ENCODE results near the gene RPS6KB1.
"Not testable (repeated sequence)": the region's sequence is repeated elsewhere in the genome, so short reads cannot be mapped to it uniquely, and the experiment has no call there.

Gene RPS6KB1

GRCh38 chr17:59888145-59888750, 4.7 kb upstream of the RPS6KB1 start:
- no peak for DNase-seq
- TF ChIP-seq POLR2A (IDR thresholded peaks at IDR 0.05; ENCODE audit: low read length), result no peak
- no peak for TF ChIP-seq GATA1 (IDR thresholded peaks at IDR 0.05; ENCODE audit: low read depth, low read length)

- DNase-seq, result peak in 1 of 2 experiments; percentile 29
- TF ChIP-seq GATA1 (IDR thresholded peaks at IDR 0.05; ENCODE audit: low read depth, low read length) (no peak), POLR2A (IDR thresholded peaks at IDR 0.05; ENCODE audit: low read length) (no peak)
These were observed 2.2 kb upstream of the RPS6KB1 start for GRCh38 chr17:59890720-59891119.

- DNase-seq, result no peak
- TF ChIP-seq GATA1 (IDR thresholded peaks at IDR 0.05; ENCODE audit: low read depth, low read length) (no peak), POLR2A (IDR thresholded peaks at IDR 0.05; ENCODE audit: low read length) (no peak)
These were observed 534 bp upstream of the RPS6KB1 start for GRCh38 chr17:59892251-59892923.

- no peak for DNase-seq
- no peak for TF ChIP-seq POLR2A (IDR thresholded peaks at IDR 0.05; ENCODE audit: low read length)
- TF ChIP-seq GATA1 (IDR thresholded peaks at IDR 0.05; ENCODE audit: low read depth, low read length), result no peak
These were observed 767 bp downstream of the RPS6KB1 start for GRCh38 chr17:59893676-59894100.

- DNase-seq, result no peak
- TF ChIP-seq GATA1 (IDR thresholded peaks at IDR 0.05; ENCODE audit: low read depth, low read length), result no peak
- TF ChIP-seq POLR2A (IDR thresholded peaks at IDR 0.05; ENCODE audit: low read length), result no peak
These were observed 4.2 kb downstream of the RPS6KB1 start for GRCh38 chr17:59897090-59897489.

GRCh38 chr17:59899099-59899498, 6.2 kb downstream of the RPS6KB1 start:
- no peak for TF ChIP-seq GATA1 (IDR thresholded peaks at IDR 0.05; ENCODE audit: low read depth, low read length)
- no peak for TF ChIP-seq POLR2A (IDR thresholded peaks at IDR 0.05; ENCODE audit: low read length)

GRCh38 chr17:59901604-59902003, 8.7 kb downstream of the RPS6KB1 start:
- TF ChIP-seq GATA1 (IDR thresholded peaks at IDR 0.05; ENCODE audit: low read depth, low read length), result no peak
- TF ChIP-seq POLR2A (IDR thresholded peaks at IDR 0.05; ENCODE audit: low read length), result no peak
- no peak for DNase-seq

More at GRCh38 chr17:59899099-59899498, 6.2 kb downstream of the RPS6KB1 start:
- peak; percentile 32 to 40 for DNase-seq

- no peak for TF ChIP-seq POLR2A (IDR thresholded peaks at IDR 0.05; ENCODE audit: low read length)
- no peak for TF ChIP-seq GATA1 (IDR thresholded peaks at IDR 0.05; ENCODE audit: low read depth, low read length)
These were observed 10.5 kb downstream of the RPS6KB1 start for GRCh38 chr17:59903455-59903854.

GRCh38 chr17:59907467-59907866, 14.5 kb downstream of the RPS6KB1 start:
- no peak for DNase-seq
- TF ChIP-seq POLR2A (IDR thresholded peaks at IDR 0.05; ENCODE audit: low read length), result no peak
- TF ChIP-seq GATA1 (IDR thresholded peaks at IDR 0.05; ENCODE audit: low read depth, low read length), result no peak

More at GRCh38 chr17:59903455-59903854, 10.5 kb downstream of the RPS6KB1 start:
- no peak for DNase-seq

- DNase-seq, result peak; percentile 62 to 76
- TF ChIP-seq POLR2A (IDR thresholded peaks at IDR 0.05; ENCODE audit: low read length) (no peak), GATA1 (IDR thresholded peaks at IDR 0.05; ENCODE audit: low read depth, low read length) (no peak)
These were observed 21.4 kb downstream of the RPS6KB1 start for GRCh38 chr17:59914274-59914854.

GRCh38 chr17:59916446-59916845, 23.5 kb downstream of the RPS6KB1 start:
- TF ChIP-seq POLR2A (IDR thresholded peaks at IDR 0.05; ENCODE audit: low read length) (no peak), GATA1 (IDR thresholded peaks at IDR 0.05; ENCODE audit: low read depth, low read length) (no peak)
- no peak for DNase-seq

- not testable (repeated sequence) for DNase-seq
These were observed 27.7 kb downstream of the RPS6KB1 start for GRCh38 chr17:59920637-59921036.

GRCh38 chr17:59930121-59930520, 37.2 kb downstream of the RPS6KB1 start:
- DNase-seq, result not testable (repeated sequence)

- not testable (repeated sequence) for DNase-seq
These were observed 37.8 kb downstream of the RPS6KB1 start for GRCh38 chr17:59930768-59931167.

- DNase-seq, result not testable (repeated sequence)
These were observed 40.4 kb downstream of the RPS6KB1 start for GRCh38 chr17:59933317-59933716.

- DNase-seq, result not testable (repeated sequence)
These were observed 47.8 kb downstream of the RPS6KB1 start for GRCh38 chr17:59940697-59941096.
